HG02571 (cell line): ENCODE measurements around the gene TUT4.

Experiments
- ATAC-seq: cut with Tn5 transposase; IDR thresholded peaks from one replicate; pipeline ENCODE4 v1.9.1; 2021; ENCODE audit warnings: mild to moderate bottlenecking, moderate library complexity; ENCODE audit not compliant: unreplicated experiment

The TUT4 gene

DNA sequence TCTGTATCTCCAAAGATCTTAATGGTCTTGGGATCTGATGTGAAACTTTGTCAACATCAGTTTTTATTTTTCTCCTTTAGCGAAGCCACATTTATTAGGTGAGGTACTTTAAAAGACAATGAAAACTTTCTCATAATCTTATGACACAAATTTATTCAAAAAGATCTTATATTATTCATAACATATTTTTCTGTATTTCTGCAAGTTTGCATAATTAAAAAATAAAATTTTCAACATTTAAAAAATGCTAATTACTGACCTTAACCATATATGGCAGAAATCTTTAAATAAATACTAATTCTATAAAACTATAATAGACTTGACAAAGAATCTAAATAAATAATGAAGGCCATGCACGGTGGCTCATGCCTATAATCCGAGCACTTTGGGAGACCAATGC, 75.9 kb downstream of the TUT4 start:
- ATAC-seq: no peak

DNA sequence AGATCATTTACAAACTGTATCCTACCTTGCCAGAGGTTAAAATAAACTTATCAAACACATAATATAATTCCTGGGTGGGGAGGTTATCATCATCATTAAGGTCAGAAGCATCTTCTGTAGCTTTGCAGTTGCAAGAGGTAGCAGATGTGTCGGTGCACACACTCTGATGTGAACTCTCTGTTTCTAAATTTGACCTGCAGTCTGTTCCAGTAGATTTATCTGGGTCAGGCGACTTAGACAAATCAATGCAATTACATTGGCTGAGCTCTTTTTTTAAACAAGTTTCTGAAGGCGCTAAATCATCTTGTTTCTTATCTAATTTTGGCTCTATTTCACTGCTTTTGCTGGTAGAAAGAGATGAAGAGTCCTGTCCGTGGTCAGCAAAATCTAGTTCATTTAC, 78.1 kb downstream of the TUT4 start:
- no peak for ATAC-seq

DNA sequence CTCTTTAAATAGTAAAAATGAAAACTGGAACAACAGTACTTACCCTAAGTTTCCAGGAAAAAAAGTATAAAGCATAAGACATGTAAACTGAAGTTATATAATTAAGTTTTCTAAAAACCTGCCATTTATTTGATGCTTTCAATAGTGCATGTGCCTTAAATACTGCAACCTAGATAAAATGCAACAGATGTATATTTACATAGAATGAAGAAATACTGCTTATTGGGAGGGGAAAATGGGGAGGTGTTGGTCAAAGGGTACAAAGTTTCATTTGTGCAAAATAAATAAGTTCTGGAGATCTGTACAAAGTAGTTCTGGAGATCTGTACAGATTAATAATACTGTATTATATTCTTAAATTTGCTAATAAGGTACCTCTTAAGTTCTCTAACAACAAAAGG, 79.9 kb downstream of the TUT4 start:
- ATAC-seq: no peak

DNA sequence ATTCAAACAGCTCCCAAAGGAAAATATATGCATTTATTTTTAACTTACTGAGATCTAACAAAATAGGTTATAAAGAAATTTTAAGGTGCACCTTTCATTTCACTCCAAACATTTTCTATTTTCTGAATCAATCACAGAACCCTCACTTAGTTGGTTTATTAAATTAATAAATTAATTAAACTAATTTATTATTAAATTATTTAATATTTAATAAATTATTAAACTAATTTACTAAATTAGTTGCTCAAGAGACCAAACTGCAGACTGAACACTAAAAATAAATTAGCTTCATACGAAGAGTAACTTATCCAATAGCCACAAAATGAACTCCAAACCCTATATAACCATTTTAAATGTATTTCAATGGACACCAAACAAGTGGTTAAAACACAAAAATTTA, 80.5 kb downstream of the TUT4 start:
- ATAC-seq: no peak

DNA sequence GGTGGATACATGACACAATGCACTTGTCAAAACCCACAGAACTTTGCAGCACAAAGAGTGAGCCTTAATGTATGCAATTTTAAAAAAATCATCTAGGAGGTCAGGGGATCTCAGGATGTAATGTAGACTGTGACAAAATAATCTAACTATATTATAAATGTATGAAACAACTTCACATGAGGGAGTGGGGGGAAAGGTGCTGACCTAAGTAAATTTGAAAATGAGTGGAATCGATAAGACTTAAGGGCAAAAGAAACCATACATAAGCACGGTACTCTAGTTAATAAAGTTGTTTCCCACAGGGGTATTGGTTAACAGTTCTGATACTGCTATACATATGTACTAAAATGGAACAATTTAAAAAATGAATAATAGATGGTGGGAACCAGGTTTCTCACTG, 83.8 kb downstream of the TUT4 start:
- ATAC-seq: no peak

DNA sequence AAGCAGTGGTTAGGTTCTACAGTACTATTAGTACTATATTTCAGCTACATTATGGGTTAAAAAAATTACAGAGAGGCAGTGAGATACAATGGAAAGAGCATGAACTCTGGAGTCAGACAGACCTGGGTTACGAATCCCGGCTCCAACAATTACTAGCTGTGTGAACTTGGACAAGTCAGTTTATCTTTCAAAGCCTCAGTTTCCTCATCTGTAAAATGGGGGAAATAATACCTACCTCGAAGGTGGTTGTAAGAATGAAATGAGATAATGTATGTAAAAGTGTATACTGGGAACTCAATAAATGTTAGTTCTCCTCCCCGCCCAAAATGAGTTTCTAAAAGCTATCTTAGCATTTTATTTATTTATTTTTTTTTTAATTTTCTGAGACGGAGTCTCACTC, 89.0 kb downstream of the TUT4 start:
- ATAC-seq: no peak

DNA sequence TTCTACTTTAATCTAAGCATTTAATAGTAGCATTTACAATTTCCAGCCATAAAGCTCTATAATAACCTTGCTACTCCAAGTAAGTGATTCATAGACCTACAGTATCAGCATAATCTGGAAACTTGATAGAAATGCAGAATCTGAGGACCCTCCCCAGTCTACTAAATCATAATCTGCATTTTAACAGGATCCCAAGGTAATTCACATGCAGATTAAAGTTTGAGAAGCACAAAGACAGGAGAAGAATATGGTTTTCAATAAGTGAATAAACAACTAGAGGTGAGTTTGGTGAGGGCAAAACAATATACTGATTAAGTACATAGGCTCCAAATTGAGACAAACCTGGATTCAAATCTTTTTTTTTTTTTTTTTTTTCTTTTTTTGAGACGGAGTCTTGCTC, 91.1 kb downstream of the TUT4 start:
- no peak for ATAC-seq

DNA sequence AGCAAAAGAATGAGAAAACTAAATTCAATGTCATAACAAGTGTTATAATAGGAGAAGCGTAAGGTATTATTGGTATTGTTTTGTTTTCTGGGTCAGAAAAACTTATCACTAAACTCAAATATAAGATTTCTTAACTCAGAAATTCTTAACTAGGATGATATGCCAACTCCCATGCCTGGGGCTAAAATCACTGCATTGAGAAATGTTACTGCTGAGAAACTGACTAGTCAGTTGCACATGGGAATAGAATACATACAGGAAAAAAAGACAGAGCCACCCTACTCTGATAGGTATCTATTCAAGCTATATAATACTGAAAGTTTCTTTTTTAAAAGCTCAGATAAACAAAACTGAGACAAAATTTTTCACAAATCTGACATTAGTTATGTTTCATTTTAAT, 92.2 kb downstream of the TUT4 start:
- ATAC-seq: no peak

DNA sequence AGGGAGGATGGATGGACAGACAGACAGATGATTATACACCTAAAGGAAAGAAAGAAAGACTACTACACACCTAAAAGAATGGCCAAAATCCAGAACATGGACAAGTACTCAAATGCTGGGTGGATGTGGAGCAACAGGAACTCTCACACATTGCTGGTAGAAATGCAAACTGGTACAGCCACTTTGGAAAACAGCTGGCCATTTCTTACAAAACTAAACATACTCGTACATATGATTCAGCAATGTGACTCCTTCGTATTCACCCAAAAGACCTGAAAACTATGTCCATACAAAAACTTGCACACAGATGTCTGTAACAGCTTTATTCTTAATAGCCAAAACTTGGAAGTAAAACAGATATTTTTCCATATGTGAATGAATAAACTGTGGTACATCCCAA, 97.2 kb downstream of the TUT4 start:
- ATAC-seq: no peak

DNA sequence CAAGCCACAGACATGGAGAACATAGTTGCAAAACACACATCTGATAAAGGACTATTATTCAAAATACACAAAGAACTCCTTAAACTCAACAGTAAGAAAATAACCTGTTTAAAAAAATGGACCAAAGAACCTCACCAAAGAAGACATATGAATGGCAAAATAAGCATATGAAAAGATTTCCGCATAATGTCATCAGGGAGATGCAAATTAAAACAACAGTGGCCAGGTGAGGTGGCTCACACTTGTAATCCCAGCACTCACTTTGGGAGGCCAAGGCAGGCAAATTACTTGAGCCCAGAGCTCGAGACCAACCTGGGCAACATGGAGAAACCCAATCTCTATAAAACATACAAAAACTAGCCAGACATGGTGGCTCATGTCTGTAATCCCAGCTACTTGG, 98.1 kb downstream of the TUT4 start:
- no peak for ATAC-seq

DNA sequence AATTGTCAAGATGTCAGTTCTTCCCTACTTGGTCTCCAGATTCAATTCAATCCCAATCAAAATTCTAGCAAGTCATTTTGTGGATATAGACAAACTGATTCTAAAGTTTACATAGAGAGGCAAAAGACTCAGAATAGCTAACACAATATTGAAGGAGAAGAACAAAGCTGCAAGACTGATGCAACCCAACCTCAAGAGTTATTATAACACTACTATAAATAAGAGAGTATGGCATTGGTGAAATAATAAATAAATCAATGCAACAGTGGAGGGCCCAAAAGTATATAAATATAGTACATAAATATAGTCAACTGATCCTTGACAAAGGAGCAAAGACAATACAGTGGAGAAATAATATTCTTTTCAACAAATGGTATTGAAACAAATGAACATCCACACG, 98.8 kb downstream of the TUT4 start:
- no peak for ATAC-seq

DNA sequence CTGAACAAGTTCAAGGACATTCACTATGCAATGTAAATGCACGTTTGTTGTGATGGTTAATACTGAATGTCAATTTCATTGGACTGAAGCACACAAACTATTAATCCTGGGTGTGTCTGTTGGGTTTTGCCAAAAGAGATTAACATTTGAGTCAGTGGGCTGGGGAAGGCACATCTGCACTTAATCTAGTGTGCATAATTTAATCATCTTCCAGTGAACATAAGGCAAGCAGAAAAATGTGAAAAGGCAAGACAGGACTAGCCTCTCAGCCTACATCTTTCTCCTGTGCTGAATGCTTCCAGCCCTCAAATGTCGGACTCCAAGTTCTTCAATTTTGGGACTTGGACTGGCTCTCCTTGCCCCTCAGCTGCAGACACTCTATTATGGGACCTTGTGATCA, 108.4 kb downstream of the TUT4 start:
- no peak for ATAC-seq

DNA sequence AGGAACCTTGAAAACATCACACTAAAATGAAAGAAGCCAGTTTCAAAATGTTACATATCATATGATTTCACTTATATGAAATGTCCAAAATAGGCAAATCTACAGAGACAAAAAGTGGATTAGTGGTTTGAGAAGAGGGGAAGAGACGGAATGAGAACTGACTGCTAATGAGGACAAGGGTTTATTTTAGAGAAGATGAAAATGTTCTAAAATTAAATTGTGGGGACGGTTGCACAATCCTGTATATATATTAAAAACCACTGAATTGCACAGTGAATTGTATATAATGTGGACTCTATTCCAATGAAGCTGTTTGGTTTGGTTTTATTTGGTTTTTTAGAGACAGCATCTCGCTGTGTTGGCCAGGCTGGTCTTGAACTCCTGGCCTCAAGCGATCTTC, 112.9 kb downstream of the TUT4 start:
- ATAC-seq: no peak

DNA sequence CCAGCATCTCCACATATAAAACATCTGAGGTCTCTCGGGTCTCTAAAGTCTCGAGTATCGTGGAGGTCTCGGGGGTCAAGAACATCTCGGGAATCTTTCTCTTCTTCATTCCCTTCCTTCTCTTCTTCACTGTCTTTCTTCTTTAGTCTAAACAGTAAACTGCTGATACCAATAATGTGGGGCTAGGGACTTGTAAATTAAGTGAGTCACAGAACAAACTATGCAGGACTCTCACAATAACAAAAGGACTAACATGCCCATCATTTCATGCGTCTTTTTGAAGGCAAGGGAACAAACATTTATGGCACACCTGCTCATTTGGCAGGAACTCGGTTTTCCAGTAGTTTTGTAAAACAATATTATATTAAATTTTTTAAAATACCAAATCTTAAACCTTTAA, 116.1 kb downstream of the TUT4 start:
- ATAC-seq: no peak

DNA sequence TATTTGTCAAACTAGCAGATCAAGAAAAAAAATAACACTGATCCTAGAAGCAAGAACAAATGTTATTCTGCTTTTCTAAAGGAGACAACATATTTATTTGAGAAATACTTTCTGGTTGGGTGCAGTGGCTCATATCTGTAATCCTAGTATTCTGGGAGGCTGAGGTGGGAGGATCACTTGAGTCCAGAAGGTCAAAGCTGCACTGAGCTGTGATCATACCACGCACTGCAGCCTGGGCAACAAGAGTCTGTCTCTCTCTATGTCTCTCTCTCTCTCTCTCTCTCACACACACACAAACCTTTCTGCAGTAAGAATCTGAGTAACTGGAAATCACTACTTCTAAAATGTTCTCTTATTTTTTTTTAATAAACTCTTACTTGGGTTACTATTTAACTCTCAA, 117.2 kb downstream of the TUT4 start:
- no peak for ATAC-seq

DNA sequence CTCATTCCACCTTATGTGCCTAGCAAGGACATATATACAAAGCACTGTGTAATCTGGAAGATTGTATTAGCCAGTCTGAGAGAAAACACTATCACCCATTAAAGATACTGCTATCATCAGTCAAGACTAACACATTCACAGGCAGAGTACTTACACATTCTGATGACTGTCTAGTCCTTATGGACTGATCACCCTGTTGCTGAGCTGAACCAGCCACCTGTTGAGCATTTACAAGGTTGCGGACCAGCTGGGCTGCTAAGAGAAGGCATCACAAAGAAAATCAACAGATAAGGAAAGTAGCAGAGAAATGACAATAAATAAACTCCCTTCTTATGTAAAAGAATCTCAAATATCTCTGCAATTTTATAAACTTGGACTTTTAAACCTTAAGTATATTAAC, 117.7 kb downstream of the TUT4 start:
- no peak for ATAC-seq

DNA sequence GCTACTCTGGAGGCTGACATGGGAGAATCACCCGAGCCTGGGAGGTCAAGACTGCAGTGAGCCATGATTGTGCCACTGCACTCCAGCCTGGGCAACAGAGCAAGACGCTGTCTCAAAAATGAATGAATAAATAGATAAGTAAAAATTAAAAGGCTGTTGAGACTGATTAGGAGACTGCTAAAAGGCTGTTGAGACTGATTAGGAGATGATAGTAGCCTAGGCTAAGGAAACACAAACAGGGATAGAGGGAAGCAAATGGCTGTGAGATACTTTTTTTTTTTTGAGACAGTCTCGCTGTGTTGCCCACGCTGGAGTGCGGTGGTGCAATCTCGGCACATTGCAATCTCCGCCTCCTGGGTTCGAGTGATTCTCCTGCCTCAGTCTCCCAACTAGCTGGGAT, 120.1 kb downstream of the TUT4 start:
- no peak for ATAC-seq

DNA sequence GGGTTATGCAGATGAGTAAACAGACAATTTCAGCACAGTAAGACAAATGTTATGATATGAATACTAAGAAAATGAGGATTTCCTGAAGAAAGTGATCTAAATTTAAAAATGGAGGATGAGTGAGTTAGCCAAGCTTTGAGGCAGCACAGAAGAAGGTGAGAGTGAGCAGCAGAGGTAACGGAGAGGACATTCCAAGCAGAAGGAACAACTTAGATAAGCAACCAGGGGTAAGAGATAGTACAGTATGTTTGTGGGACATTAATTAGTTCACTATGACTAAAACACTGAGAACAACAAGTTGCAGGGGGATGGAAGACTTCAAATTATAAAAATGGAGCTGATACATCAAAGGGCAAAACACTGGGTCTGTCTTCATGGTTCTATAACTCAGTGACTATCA, 125.7 kb downstream of the TUT4 start:
- ATAC-seq: no peak

DNA sequence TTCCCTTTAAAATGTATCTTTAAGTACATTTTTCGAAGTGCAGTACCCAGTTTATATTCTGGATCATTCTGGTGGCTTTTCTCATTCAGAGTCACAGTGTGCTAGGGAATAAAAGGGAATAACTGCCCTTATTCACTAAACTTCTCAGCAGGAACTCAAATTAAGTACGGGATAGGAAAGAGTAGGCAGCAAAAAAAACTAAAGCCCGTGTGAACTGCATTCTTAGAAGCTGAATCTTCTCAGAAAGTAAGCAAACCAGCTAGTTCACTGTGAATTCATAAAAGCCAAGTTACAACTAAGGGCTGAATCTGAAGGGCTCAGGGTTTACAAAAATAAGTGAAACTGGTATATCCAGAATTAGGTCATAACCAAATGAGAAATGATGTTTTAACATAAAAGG, 126.5 kb downstream of the TUT4 start:
- no peak for ATAC-seq

DNA sequence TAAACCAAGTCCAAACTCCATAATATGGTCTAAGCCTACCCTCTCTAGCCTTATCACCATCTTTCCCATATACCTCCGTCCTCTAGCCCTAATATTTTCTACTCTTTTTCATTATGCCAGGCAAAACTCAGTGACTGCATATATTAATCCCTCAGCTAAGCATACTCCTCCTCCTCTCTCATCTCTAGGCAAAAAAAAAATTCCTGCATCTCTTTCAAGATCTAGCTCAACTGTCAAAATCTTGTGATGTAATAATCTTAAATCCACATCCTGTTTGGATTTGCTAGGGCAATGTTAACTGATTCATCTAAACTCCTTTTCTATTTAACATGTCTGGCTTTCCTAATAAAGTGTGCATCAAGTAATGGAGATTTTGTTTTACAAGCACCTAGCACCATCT, 128.1 kb downstream of the TUT4 start:
- no peak for ATAC-seq

DNA sequence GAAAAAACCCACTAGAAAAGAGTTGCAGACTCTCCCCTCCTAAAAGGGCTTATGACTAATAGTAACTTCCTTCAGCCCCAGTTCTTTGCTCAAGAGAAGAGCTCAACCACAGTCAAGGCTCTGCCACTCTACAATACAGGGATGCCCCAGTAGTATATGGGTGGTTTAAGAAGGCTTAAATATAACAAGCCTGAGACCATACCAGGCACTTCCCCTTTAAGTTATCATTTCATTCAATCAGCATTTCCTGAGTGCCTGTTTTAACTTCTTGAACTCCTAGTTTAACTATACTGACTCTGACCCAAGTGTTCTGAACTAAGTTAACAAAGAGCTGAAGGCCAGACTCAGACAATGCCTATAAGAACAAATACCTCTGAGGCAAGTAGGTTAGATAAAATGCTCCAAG, 128.7 kb downstream of the TUT4 start:
- ATAC-seq: no peak

DNA sequence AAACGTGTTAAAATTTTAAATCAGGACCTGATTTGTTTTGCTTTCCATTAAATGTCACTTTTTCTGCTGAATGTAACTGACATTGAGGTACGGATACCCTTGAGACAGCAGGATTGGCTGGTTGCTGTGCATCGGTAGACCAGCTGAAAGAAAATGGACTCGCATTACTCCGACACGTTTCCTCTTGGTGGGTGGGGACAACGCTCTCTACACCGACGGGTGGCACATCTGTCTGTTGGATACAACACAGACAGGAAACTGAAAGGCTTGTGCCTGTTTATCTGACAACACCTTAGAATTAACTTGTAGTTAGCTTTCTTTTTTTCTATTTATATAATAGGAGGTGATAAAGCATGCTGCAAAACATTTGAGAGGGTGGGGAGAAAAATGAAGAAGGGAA, 129.1 kb downstream of the TUT4 start:
- ATAC-seq: no peak

DNA sequence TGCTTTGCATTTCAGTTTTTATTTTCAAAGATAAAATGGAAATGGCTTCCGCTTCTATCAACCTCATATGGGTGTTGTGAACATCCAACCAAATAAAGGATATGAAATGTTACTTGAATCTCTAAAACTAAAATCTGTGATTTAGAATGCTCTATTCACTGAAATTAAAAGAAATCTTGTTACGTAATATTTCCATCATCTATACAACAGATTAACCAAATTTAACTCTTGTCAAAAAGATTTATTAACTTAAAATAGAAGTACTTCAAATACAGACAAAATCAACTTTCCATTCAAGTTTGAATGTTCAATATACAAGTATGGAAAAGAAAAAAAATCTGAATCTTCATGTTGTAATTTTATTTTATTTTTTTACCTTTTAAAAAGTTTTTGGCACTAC, 129.8 kb downstream of the TUT4 start:
- ATAC-seq: no peak

DNA sequence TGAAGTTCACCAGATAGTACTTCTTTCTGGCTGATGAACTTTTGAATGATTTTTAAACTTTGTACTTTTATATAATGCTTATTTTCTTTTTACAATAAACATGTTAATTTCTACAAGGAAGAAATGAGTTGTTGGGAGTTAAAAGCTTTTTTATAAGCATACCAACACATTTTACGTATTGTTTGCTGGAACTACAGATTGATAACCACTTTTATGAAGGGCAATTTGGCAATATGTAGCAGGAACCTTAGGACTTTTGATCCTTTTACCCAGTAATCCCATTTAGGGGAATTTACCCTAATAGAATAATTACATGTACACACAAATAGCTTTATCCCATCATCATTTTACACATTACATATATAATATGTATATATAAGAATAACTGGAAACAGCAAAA, 132.2 kb downstream of the TUT4 start:
- ATAC-seq: no peak
